Measurements from ENCODE around the gene ST3GAL5.

DNA sequence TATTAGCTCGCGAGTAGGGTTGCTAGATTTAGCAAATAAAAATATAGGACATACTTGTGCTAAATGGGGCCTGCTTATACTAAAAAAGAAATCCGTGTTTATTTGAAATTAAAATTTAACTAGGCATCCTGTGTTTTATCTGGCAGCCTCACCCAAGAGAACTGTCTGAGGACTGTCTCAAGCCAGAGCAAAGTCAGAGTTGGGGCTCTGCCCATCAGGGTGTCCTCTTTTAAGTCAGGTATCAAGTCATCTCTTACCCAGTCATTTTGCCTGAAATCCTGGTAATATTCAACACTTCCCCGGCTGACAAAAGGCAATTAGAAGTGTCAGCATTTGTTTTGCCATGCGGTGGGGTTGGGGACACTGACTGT lies 48.3 kb upstream of the ST3GAL5 start:
- TF ChIP-seq, protein P1, sequence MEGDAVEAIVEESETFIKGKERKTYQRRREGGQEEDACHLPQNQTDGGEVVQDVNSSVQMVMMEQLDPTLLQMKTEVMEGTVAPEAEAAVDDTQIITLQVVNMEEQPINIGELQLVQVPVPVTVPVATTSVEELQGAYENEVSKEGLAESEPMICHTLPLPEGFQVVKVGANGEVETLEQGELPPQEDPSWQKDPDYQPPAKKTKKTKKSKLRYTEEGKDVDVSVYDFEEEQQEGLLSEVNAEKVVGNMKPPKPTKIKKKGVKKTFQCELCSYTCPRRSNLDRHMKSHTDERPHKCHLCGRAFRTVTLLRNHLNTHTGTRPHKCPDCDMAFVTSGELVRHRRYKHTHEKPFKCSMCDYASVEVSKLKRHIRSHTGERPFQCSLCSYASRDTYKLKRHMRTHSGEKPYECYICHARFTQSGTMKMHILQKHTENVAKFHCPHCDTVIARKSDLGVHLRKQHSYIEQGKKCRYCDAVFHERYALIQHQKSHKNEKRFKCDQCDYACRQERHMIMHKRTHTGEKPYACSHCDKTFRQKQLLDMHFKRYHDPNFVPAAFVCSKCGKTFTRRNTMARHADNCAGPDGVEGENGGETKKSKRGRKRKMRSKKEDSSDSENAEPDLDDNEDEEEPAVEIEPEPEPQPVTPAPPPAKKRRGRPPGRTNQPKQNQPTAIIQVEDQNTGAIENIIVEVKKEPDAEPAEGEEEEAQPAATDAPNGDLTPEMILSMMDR (IDR thresholded peaks at IDR 0.05), result no peak
- TF ChIP-seq POLR2A (IDR thresholded peaks at IDR 0.05), result no peak
- TF ChIP-seq EP300 (IDR thresholded peaks at IDR 0.05), result no peak

Data from sigmoid colon (tissue), 4 donors.